Subcutaneous adipose tissue (tissue), 4 donors: ENCODE data around the gene BRD3. TPM values are rescaled to one million over a fixed set of nuclear protein-coding genes. Genes with fewer than 3 reads are reported as not detected.

Experiments
- CTCF ChIP-seq: fragments of 450-650 bp; IDR thresholded peaks from one replicate; pipeline ENCODE4 v1.5.1; 2016; ENCODE audit warnings: low read depth, mild to moderate bottlenecking, control low read depth, antibody characterized with exemption, moderate library complexity
- total RNA-seq, 4 donors: library from RNA; depleted of rRNA; stranded (reverse); fragments of >200 nt; gene quantifications; one replicate each; pipeline ENCODE4 v1.1.0, GENCODE V29; 2016

Gene BRD3
- total RNA-seq, 4 donors from 2014 or later, result 18.7 to 67.4 (median 22.1) TPM

GRCh38 chr9:134055981-134056461 is 11.8 kb downstream of the BRD3 start:
- no peak for TF ChIP-seq CTCF

GRCh38 chr9:134054891-134055811 is 12.7 kb downstream of the BRD3 start:
- TF ChIP-seq CTCF, result no peak

- no peak for TF ChIP-seq CTCF
Observed at GRCh38 chr9:134053941-134054761, 13.7 kb downstream of the BRD3 start.

GRCh38 chr9:134053401-134053871 is 14.4 kb downstream of the BRD3 start:
- TF ChIP-seq CTCF, result no peak

DNA sequence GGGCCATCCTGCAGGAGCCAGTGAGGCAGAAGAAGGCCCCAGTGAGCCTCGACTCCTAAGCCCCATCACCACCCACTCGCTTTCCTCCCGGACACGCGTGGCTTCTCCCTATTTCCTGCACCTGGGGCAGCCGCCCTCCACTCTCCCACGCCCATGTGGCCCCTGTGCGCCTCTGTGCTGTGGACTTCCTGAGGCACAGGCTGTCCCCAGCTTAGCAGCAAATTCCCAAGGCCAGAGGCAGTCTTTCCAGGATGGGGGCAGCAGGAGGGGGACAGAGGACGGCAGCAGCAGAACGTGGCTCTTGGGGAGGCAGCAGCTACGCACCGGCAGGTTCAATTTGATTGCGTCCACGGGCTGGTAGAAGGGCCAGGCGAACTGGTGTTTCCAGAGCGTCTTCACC is 14.9 kb downstream of the BRD3 start:
- TF ChIP-seq CTCF, result no peak

DNA sequence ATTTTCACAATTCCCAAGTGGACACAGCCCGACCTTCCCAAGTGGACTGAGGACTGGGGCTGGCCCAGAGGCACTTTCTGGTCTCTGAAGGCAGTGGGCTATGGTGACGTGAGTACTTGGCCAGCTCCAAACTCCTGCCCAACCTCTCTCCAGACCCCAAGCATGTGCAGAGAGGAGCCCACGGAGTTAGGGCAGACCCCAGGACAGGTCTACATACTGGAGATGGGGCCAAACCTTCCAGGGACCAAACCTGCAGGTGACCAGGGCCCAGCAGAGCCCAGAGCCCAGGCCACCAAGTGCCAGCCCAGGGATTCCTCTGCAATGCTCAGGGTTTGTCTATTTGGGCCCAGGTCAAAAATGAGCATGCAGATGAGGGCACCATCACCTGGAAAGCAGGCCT is 15.3 kb downstream of the BRD3 start:
- no peak for TF ChIP-seq CTCF

DNA sequence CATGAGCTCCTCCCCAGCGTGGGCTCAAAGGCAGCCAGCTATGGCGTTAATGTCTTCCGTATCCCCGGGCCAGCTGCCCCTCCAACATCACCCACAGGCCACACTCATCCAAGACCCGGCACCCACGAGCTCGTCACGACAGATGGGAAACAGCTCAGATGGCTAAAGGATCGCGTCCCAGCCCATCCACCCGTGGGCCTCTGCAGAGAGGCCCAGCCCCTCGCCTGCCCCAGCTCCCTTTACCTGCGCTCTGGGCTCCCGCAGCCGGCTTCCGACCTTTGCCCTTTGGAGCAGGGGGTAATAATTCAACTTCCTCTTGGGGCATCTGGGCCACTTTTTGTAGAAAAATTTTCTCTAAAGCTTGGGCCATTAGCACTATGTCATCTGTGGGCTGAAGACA is 16.5 kb downstream of the BRD3 start:
- no peak for TF ChIP-seq CTCF
